GM13977 (cell line): ENCODE results near the gene FAAP20.
A peak's percentile ranks its signal among the peaks of the same experiment; 100 is the strongest.

Source experiments
- DNase-seq: peaks from one replicate; pipeline ENCODE4 v3.0.0; 2012; ENCODE audit warnings: low spot score
- CTCF ChIP-seq: IDR thresholded peaks from 2 replicates; pipeline ENCODE4 v1.5.1; 2012; ENCODE audit warnings: mild to moderate bottlenecking, control low read depth; ENCODE audit not compliant: insufficient read depth; ENCODE audit errors: extremely low read depth, missing control alignments
- in situ Hi-C: fragments of 300-500 bp; cut with MboI; formaldehyde crosslinking; loops from one replicate; pipeline ENCODE4 v1.12.0; 2022; ENCODE audit warnings: low sequenced_read_pairs, low pct_unique_long_range_greater_than_20kb, mixed read lengths, inconsistent platforms; ENCODE audit not compliant: unreplicated experiment

Gene FAAP20

DNA sequence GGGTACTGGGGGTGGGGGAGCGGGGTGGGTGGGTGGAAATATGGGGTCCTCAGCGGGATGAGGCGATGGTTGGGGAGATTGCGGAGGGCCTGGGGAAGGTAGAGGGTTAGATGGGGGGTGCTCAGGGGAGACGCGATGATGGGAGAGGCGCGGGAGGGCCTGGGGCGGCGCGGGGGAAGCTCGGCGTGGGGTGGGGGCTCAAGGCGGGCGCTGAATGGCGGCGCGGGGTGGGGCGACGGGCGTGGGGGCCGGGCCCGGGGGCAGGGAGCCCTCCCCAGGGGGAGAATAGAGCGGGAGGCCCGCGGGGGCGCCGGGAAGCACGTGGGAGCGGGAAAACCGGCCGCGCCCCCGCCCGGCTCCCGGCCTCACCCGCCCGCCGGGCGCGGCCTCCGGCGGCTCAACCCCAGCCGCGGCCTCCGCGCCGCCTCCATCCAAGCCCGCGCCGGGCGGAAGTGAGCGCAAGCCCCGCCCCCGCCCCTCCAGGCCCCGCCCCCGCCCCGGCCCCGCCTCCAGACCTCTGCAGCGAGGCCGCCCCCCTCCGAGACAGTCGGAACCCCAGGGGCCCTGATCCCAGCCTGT, at the start of gene FAAP20:
FAAP20 (minus strand) TSS at position 454 of the 579 bp plus-strand sequence; CDS start at position 431, 23 bp downstream.
- in situ Hi-C loops = loop anchor here (10.0 to 25.0 kb wide), 2 partner anchors 200 to 343 kb away; partner anchors contain the start of genes HES5, MORN1, PANK4 and RER1
- no peak for TF ChIP-seq CTCF
- DNase-seq = peak; percentile 92

- no peak for DNase-seq
- TF ChIP-seq CTCF = no peak
- in situ Hi-C loops = no loop called here
Observed at GRCh38 chr1:2242814-2243725, 48.5 kb upstream of the FAAP20 start.

DNA sequence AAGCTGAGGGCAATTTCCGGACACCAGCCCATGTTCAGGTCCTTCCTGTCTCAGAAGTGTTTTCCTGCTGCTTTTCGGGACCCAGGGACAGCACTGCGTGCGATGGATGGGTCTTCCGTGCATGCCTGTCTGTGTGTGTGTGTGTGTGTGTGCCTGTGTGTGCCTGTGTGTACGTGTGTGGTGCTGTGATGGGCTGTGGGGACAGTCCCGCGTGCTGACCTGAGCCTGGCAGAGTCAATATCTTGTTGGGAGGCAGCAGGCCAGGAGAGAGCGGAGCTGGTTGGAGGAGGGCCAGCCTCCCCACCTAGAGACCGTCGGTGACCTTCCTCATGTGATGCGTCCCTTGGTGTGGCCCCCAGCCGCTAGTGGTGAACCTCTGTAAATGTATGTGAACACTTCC, 47.2 kb upstream of the FAAP20 start:
- no peak for DNase-seq
- no peak for TF ChIP-seq CTCF
- in situ Hi-C loops = no loop called here

GRCh38 chr1:2240270-2241156, 45.9 kb upstream of the FAAP20 start:
- in situ Hi-C loops = no loop called here
- no peak for TF ChIP-seq CTCF
- DNase-seq = no peak

DNA sequence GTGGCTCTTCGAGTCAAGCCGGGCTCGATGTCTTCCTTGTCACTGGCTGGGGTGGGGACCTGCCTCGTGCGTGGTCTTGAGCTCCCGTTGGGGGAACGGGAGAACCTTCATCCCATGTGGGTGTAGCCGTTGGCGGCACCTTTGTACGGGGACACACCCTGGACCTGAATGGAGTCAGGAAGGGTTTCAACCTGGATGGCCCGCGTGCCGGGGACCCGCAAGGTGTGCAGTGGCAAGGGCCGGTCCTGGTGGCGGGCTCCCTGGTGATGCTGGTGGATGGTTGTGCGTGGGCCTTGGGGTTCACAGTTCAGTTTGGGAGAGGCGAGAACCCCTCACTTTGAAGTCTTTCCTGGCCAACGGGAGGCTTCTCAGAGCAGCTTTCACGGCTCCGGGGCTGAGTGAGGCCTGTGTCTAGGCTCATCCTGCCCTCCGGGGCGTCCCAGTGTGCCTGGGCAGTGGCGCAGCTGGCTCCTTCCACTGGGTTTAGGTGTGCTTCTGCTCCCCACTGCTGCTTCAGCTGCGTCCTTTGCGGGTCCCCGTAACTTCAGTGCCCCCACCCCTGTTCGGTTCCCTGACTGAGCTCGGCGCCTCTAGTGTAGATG, 44.9 kb upstream of the FAAP20 start:
- no peak for DNase-seq
- in situ Hi-C loops = no loop called here
- no peak for TF ChIP-seq CTCF

DNA sequence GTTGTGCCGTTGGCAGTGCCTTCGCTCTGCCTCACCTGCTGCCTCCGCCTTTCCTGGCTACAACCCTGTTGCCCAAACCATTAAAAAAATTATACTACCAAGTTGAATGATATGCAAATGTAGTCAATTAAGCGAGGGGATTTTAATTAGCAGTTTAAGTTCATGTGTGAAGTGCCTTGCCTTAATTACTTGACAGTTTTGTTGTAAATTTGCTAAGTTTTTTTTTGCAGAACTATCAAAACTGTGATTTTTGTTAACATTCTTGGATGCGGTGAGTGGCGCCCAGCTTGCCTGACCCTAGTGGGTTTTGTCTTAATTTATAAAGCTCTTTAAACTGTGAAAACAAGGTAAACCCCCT, 44.4 kb upstream of the FAAP20 start:
- DNase-seq = no peak
- in situ Hi-C loops = no loop called here
- no peak for TF ChIP-seq CTCF
